ENCODE results near the gene TNFRSF12A. TPM values are rescaled to one million over a fixed set of nuclear protein-coding genes. Genes with fewer than 3 reads are reported as not detected.
A peak's percentile ranks its signal among the peaks of the same experiment; 100 is the strongest.

Gene TNFRSF12A
- total RNA-seq, 1 experiment from 2014 or later, result 156 TPM

GRCh38 chr16:2980227-2981176 lies 39.7 kb upstream of the TNFRSF12A start, which contains the start of gene PKMYT1:
TSS of gene PKMYT1 (minus strand) at chr16:2980446. CDS start at chr16:2979657, 789 bp downstream.
- in situ Hi-C loops (cut with HindIII; ENCODE audit: low pct_unique_long_range_greater_than_20kb, low sequenced_read_pairs), result no loop called here

More at GRCh38 chr16:2980227-2981176, 39.7 kb upstream of the TNFRSF12A start, which contains the start of gene PKMYT1:
- 0 out of 4 replicates have a peak, but pooled peaks of 1 of the 2 experiments have one; percentile 9 for TF ChIP-seq REST (IDR thresholded peaks at IDR 0.05; ENCODE audit: insufficient read depth in 1 of 2, low read depth in 2 of 2, low read length in 1 of 2)
- TF ChIP-seq POLR2AphosphoS5 (IDR thresholded peaks at IDR 0.05; ENCODE audit: low read depth, low read length), result peak; percentile 93
- no peak for TF ChIP-seq TCF7L2 (IDR thresholded peaks at IDR 0.05; ENCODE audit: low read depth, low read length)
- TF ChIP-seq SIN3A (IDR thresholded peaks at IDR 0.05; ENCODE audit: borderline replicate concordance, insufficient read depth, low read depth, low read length), result peak; percentile 90; the same call in 1 of the 2 replicates
- no peak for TF ChIP-seq CTCF (IDR thresholded peaks at IDR 0.05)
- Histone ChIP-seq H3K9me3 (ENCODE audit: control insufficient read depth, insufficient read depth, low read depth, low read length) (no peaks in the 10 kb centered on the region), H3K4me1 (ENCODE audit: control insufficient read depth, insufficient read depth, low read length) (peaks cover 36% of the 10 kb centered on the region), H3K36me3 (ENCODE audit: control insufficient read depth, insufficient read depth, low read length) (peaks cover 2% of the 10 kb centered on the region; the same call in 1 of the 2 replicates), H3K4me3 (ENCODE audit: low read depth in 2 of 2, low read length in 2 of 2) (peak within 1 kb of the TSS; percentile 70 to 71), H3K27ac (ENCODE audit: low read length) (peak within 1 kb of the TSS; percentile 96), H3K27me3 (ENCODE audit: control insufficient read depth, insufficient read depth, low read length) (no peaks in the 10 kb centered on the region)
- no TSS peak for BruUV-seq (replicated peaks)
- ChIA-PET POLR2A (interaction anchor here (0.6 kb wide), 1 partner anchor 361 kb away, joined by 3 read pairs; no protein-coding TSS in a partner anchor), CTCF (no interaction called here)
- ATAC-seq (peak; percentile 83), DNase-seq (ENCODE audit: low read depth, low spot score) (no peak)
- intact Hi-C loops (cut with micrococcal nuclease; ENCODE audit: unreplicated experiment), result no loop called here
